ENCODE measurements around the gene CAMK4.

Gene CAMK4

DNA sequence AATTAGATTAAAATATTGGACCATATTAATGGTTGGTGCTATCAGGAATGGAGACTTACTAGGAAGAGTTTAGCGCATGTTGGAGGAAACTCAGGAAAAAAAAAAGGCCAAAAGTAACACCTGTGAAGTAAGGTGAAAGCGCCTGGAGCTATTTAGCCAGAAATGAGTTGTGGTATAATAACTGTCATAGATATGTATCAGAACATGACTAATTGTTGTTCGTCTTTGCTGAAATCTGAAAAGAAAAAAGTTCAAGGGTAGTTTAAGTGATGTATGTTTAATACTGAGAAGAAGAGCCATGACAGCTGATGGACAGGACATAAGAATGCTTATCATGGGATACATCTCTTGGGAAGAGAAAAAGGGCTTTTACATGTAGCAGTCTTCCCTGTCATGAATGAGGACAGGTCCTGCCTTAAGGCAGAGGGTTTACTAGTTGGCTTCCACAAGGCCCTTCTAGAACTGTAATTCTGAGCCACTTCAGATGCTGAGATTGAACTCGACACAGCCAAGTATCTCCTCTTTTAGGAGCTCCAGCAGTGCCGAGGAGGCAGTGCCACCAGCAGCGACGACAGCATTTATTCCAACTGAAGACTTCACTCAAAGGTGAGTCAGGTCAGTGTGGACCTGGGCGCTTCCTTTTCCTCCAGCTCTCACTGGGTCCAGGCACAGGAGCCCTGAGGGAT is 940 bp upstream of the CAMK4 start:
- DNase-seq (ENCODE audit: low read depth), result no peak
- TF ChIP-seq, protein P1, sequence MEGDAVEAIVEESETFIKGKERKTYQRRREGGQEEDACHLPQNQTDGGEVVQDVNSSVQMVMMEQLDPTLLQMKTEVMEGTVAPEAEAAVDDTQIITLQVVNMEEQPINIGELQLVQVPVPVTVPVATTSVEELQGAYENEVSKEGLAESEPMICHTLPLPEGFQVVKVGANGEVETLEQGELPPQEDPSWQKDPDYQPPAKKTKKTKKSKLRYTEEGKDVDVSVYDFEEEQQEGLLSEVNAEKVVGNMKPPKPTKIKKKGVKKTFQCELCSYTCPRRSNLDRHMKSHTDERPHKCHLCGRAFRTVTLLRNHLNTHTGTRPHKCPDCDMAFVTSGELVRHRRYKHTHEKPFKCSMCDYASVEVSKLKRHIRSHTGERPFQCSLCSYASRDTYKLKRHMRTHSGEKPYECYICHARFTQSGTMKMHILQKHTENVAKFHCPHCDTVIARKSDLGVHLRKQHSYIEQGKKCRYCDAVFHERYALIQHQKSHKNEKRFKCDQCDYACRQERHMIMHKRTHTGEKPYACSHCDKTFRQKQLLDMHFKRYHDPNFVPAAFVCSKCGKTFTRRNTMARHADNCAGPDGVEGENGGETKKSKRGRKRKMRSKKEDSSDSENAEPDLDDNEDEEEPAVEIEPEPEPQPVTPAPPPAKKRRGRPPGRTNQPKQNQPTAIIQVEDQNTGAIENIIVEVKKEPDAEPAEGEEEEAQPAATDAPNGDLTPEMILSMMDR (conservative IDR thresholded peaks at IDR 0.05; ENCODE audit: low read depth, low read length), result no peak
- H3K4me3 ChIP-seq (ENCODE audit: low read depth, low read length), result peak overlapping the region; percentile 65

DNA sequence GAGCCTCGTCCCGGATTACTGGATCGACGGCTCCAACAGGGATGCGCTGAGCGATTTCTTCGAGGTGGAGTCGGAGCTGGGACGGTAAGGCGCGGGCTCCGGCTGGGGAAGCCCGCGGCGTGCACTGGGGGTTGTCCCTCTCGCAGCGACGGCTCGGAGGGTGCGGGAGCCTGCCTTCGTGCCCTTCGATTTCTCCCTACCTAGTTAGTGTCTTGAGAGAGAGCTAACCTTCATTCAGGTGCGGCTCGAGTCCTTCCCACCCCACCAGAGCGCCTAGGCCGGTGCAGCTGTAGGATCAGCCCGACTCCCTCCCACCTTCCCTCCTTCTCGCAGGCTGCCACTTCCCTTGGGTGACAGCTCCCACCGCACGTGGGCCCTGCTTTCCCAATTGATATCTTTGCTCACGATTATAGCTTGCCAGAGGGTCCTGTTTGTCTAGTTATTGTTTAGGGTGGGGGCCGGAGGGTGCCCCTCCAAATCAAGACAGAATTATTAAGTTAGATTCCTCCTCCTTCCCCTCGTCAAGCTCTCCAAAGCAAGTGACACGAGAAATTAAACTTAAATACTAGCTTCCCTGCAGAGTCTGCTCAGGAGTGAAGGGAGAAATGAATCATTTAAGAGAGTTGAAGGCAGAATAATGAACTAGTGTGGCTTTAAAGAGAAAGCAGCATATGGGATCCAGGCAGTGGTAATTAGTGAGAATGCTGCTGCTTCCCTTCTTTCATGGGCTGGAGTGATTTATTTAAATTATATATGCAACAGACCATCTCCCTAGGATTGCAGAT is 569 bp downstream of the CAMK4 start:
- H3K4me3 ChIP-seq (ENCODE audit: low read depth, low read length), result peak overlapping the region; percentile 65
- DNase-seq (ENCODE audit: low read depth), result no peak
- TF ChIP-seq, protein P1 (conservative IDR thresholded peaks at IDR 0.05; ENCODE audit: low read depth, low read length), result no peak

DNA sequence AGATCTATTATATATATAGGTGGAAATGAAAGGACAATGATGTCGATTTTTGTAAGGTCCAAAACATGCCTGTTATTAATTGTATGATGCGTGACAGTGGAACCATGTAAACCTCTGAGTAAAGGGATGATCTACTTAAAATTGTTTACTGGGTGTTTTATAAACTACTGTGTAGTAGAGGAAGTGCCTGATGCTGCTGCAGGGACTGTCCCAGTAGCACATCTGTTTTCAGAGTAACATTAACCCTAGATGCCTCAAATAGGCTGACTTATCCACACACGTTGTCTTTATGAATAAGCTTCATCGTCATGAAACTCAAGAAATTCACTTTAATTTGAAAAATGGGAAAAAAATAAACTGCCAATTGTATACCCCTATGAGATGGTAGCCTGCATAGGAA is 1.7 kb downstream of the CAMK4 start:
- no peak overlapping the region for H3K4me3 ChIP-seq (ENCODE audit: low read depth, low read length)
- no peak for DNase-seq (ENCODE audit: low read depth)
- TF ChIP-seq, protein P1 (conservative IDR thresholded peaks at IDR 0.05; ENCODE audit: low read depth, low read length), result no peak

DNA sequence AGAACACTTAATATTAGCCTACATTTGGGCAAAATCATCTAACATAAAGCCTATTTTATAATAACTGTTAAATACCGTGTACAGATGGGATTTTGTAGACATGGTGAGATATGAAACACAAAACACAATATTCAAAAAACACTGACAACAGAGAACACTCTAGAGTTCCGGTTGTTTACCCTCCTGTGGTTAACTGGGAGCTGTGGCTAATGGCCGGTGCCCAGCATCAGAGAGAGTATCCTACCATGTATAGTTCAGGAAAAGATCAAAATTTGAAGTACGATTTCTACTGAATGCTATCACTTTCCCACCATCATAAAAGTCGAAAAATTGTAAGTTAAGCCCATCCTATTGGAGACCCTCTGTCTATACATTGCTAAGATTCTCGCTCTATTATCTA is 2.4 kb downstream of the CAMK4 start:
- DNase-seq (ENCODE audit: low read depth), result no peak
- no peak overlapping the region for H3K4me3 ChIP-seq (ENCODE audit: low read depth, low read length)
- TF ChIP-seq, protein P1 (conservative IDR thresholded peaks at IDR 0.05; ENCODE audit: low read depth, low read length), result no peak

DNA sequence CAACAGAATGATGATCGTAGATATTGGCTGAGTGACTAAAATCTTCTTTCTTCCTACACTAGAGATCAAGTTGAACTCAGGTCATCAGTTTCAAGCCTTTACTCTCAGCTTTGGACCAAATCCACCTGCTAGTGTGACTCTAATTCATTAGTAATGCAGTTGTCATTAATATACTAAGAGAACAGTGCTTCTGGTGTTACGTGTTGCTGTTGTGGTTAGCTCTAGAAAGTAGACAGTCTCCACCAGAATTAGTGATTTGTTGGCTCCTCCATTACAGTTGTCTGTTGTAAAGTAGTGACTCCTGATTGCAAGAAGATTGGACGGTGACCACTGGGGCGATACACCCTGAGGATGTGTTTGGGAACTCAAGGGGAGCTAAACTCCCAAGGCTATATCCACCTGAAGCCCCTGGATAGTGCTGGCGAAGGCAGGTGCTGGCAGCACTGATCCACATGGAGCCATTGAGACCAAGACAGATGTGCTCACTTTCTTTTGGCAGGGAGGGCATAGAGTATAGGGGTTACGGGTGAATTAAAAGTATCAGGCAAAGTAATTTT is 3.1 kb downstream of the CAMK4 start:
- TF ChIP-seq, protein P1 (conservative IDR thresholded peaks at IDR 0.05; ENCODE audit: low read depth, low read length), result no peak
- DNase-seq (ENCODE audit: low read depth), result no peak
- no peak overlapping the region for H3K4me3 ChIP-seq (ENCODE audit: low read depth, low read length)

DNA sequence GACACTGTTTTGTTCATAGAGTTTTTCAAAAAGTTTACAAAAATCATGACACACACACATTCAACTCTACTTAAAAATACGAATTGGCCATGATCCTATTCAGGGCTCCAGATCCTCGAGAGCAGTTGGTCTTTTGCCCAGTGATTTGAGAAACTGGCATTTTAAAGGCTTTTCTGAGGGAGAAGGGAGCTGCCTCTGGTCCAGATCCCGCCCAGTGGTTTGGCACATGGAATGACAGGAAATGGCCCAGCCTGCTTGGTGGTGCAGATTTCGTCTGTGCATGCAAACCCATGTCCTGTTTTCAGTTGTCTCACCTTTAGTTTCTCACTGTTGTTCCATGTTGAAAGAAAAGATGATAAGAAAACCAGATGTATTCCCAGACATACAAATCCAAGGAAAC is 3.6 kb downstream of the CAMK4 start:
- DNase-seq (ENCODE audit: low read depth), result no peak
- H3K4me3 ChIP-seq (ENCODE audit: low read depth, low read length), result no peak overlapping the region
- TF ChIP-seq, protein P1 (conservative IDR thresholded peaks at IDR 0.05; ENCODE audit: low read depth, low read length), result no peak

Measured in choroid plexus epithelial cell (primary cell).